GM19099 (cell line): ENCODE measurements around the gene ARIH2.
A peak's percentile ranks its signal among the peaks of the same experiment; 100 is the strongest.

Source experiments
- POLR2A ChIP-seq: IDR thresholded peaks from 3 replicates; pipeline ENCODE4 v1.6.1; 2011; ENCODE audit warnings: low read depth; ENCODE audit not compliant: insufficient read length; ENCODE audit errors: extremely low read depth

ARIH2 gene

DNA sequence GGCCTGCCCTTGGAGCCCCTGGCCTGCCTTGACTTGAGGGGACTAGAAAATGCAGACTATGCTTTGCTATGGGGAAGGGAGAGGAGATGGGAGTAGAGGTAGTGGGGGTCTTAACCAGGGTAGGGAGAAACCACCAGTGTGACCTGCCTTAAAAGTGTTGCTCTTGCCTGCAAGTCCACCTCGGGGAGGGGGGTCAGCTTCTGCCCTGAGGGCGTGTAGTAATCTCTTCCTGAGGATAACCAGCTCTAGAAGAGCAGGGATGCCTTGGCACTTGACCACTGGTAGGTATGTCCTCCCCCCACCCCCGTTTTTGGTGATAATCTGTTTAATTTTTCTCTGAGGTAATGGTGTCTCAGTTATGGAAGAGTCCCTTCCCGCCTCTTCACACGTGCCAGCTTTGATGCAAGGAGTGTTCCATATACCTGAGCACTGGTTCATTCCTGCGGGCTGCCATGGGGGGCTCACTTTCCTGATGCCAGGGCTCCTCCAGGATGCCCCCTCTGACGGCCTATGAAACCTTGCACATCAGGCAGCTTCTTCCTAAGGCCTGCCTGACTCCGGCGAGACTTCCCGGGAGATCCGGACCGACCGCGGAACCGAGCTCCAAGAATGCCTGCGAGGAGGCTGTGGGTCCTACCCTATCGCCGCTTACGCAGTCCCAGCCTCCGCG lies 70.6 kb downstream of the ARIH2 start:
- TF ChIP-seq POLR2A = no peak

DNA sequence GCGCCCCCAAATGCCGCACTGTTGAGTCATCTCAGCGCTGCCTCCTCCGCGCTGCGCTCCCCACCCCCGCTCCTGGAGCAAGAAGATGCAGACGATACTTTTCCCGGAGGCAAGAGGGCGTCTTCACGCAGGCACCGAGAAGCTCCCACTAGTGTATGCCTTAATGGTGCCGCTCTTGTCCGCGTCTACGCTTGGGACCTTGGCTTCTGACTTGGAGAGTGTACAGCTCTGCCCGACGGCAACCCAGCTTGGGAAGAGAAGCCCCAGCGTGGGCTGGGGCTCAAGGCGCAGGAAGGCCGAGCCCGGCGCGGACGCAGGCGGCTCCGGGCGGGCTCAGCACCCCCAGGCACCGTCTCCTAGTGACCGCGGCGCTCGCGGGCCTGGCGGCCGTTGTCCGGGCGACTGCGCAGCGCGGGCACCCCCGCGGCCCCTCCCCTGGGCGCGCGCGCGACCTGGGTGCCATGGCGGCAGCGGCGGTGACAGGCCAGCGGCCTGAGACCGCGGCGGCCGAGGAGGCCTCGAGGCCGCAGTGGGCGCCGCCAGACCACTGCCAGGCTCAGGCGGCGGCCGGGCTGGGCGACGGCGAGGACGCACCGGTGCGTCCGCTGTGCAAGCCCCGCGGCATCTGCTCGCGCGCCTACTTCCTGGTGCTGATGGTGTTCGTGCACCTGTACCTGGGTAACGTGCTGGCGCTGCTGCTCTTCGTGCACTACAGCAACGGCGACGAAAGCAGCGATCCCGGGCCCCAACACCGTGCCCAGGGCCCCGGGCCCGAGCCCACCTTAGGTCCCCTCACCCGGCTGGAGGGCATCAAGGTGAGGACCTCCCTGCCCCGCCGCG lies 71.4 kb downstream of the ARIH2 start, which contains the start of gene P4HTM:
Gene P4HTM (plus strand): TSS at position 446 of the 840 bp plus-strand sequence. CDS start 16 bp downstream, at position 462.
- TF ChIP-seq POLR2A = peak; percentile 28

DNA sequence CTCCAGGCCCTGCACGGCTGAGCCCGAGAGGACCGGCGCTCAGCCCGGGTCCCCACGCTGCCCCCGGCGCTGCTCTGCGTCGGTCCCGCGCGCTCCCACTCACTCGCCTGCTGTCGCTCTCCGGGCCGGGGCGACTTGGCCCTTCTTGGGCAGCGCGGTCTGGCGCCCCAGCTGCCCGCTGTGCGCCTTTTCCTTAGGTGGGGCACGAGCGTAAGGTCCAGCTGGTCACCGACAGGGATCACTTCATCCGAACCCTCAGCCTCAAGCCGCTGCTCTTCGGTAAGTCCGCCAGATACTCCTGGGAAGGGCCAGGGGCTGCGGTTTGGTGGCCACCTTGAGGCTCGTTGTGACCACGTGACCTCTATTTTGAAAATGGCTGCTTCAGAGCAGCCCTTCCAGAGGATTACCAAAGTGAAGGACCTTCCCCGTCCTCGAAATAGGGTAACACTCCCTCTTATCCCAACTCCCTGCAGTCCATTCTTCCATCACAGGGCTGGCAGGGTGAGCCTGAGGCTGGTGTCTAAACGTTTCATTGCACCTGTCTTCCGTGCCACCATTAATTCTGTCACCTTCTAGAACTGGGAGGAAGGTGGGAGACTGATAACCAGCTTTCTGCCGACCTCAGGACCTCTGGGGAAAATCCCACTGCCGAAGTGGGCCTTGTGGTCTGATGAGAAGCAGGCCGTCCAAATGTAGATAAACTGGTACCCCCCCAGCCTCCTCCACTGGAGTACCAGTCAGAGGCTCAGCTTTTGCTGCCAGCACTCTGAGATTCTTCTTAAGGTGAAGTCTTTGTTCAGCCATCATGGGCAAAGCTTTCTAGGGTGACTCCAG lies 72.2 kb downstream of the ARIH2 start:
- peak; percentile 15 for TF ChIP-seq POLR2A

DNA sequence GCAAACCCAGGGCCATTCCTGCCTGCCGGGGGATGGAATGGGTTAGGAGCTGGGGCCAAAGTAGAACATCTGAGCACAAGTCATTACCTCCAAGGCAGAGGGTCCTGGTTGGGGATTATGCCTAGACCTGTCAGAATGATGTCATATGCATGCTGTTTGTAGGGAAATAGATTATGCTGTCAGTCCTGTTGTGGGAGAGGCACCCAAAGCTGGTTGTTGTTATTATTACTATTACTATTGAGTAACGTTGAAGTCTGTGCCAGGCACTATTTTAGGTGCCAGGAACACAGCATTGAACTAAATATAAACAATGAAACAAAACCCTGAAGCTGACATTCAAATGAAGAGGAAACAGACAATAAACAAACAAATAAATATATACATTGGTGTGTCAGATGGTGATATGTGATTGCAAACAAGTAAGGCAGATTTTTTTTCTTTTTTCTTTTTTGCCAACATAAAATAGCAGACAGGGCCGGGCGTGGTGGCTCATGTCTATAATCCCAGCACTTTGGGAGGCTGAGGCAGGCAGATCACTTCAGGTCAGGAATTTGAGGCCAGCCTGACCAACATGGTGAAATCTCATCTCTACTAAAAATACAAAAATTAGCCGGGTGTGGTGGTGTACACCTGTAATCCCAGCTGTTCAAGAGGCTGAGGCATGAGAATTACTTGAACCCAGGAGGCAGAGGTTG lies 73.4 kb downstream of the ARIH2 start:
- TF ChIP-seq POLR2A = no peak

DNA sequence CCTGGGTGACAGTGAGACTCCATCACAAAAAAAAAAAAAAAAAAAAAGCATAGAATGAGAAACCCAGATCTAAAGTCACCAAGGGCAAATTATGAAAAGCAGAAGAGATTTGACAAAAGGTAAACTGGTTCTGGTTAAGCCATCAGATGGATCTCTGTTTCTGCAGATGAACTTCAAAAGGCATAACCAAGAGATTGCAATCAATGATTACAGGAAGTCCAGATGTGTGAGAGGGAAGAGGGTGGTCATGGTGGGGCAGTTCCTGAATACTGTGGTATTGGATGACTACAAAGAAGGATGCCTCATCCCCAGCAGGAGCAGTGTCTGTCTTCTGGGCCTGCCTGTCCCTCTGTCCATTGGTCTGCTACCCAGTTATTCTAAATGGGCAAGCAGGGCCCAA lies 75.2 kb downstream of the ARIH2 start:
- no peak for TF ChIP-seq POLR2A

DNA sequence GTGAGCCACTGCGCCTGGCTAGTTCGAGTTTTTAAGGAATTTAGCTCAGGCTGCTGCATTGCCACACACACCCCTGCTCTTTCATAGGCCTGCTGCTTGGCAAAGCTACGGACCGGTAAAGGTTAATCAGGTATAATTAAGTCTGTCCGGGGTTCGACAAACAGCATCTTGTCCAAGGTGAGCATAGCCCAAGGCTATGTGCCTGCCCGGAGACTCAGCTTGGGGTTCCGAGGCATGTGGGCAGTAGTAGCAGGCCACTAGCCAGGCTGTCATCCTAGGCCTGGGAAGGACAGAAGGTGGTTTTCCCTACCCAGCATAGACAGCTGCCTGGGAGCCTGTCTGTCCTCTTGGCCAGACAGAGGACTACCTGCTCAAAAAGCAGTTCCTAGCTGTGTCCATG lies 78.0 kb downstream of the ARIH2 start:
- TF ChIP-seq POLR2A = no peak

DNA sequence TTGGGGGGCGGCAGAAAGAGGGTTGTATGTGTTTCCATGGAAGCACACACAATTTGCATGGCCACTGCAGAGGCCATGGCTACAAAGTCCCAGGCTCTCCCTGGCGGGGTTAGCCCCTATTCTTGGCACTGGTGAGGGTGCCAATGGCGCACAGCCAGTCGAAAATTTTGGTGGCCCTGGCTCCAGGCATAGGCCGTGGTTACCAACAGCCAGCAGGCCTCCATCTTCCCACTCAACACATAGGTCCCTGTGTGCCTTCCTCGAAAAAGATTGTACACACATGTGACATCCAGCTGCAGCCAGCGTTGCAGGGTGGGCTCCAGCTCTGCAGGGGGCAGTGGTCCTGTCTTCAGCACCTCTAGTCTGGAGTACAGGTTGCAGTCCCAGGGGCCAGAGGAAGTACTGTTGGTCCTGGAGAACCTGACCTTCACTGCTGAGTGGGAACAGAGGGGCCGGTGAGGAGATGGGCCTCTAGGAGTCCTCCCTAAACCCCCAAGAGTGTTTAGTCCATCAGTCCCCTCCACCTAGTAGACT lies 78.5 kb downstream of the ARIH2 start:
- no peak for TF ChIP-seq POLR2A

DNA sequence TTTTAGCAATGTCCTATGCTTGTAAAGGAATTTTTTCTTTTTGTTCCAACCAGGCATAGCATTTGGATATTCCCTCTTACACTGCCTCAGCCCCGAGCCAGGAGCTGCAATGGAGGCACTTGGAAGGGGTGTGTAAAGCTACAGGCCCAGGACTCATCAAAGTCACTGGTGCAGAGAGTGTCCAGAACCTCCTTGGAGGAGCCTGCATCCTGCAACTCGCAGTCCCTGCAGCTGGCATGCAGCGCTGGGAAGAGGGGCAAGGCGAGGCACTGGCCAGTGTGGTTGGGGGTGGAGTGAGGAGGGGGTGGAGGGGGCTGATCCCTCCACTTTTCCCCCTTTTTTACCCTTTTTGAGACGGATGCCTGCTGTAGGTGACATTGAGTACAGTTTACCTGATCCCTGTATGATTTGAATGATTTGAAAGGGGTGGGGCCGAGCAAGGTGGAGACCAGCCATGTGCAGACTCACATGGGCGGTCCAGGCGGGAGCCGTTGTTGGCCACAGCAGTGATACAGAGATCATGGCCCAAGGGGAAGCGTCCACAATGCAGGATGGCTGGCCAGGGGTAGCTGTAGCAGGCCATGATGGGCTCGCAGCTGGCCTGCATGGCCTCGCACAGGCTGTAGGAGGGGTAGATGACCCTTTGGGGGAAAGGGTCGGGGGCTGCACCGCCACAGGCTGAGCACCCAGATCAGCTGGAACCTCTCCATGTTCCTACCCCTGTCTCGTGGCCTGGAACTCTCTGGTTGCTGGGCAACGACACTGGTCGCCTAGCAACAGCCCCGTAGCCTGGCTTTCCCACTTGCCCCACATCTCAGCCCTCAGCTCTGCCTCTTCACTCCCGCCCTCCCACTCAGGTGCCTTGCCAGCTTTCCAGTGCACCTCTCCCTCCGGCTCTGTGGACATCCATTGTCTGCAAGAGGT lies 79.3 kb downstream of the ARIH2 start:
- TF ChIP-seq POLR2A = no peak

DNA sequence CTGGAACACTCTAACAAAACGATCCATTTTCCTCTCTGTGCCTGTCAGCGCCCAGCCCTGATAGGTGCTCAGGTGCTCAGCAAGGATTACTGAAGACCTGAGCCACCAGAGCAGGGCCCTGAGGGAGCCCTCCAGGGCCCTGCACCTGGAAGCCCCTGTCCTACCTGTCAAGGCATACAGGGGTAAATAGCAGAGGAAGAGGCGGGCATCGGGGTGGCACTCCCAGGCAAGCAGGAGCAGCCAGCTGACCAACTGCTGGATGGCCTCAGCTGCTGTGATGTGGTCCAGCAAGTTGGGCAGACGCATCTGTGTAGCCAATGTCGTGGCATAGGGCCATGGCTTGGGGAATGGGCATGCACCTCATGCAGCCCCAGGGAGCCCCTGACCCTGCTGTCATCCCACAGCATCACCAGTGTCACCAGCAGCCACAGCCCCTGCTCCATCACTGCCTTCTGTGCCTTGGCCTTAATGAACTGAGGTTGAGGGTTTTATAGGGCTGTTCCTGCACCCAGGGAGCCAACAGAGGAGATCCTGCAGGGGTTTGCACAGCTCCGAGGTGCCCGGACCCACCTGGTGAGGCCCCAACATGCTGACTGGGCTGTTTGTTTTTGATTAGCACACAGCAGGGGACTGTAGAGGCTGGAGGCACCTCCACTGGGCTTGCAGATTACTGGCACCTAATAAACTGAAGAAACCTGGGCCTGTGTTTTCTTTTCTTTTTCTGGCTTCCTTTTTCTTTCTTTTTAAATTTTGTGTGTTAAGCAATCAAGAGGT lies 80.6 kb downstream of the ARIH2 start:
- TF ChIP-seq POLR2A = no peak

DNA sequence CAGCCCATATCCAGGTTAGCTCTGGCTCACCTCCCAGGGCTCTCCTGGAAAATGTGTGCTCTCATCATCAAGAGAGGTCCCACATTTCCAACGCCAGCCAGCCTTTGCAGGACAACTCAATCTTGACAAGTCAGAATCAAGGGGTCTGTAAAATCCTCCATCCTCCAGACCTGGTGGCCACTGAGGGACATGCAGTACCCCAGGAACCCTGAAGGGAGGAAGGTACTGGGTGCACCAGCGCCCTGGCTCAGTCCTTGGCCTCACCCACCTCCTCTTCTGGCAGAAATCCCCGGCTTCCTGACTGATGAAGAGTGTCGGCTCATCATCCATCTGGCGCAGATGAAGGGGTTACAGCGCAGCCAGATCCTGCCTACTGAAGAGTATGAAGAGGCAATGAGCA lies 82.5 kb downstream of the ARIH2 start:
- no peak for TF ChIP-seq POLR2A

DNA sequence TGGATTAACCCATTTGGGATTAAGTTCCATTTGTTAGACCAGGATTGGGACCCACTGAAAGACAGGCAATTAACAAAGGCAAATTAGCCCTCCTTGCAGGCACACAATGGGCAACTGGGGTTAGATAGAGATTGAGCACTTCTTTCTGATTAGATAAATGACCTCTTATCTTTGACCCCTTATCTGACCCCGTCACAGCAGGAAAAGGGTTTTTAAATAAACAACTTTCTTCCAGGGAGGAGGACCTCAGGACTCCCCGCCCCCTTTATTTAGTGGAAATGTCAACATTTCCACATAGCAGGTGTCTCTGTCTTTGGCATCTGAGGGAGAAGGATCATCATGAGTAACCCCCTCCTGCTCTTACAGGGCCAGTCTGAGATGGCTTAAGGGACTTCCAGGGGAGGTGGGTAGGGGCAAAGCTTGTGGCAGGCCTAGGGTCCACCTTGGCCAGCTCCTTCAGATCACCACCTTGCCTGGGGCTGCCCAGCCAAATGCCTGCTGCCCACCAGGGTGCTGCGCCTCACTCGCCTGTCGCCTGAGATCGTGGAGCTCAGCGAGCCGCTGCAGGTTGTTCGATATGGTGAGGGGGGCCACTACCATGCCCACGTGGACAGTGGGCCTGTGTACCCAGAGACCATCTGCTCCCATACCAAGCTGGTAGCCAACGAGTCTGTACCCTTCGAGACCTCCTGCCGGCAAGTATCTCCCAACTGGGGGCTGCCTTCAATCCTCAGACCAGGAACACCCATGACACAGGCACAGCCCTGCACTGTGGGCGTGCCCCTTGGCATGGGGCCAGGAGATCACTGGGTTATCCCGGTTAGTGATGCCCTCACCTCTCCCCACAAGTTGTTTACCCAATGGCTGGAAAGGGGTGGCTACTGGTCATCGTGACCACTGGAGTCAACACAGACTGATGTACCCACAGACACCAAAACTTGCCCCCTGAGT lies 86.0 kb downstream of the ARIH2 start:
- TF ChIP-seq POLR2A = no peak

DNA sequence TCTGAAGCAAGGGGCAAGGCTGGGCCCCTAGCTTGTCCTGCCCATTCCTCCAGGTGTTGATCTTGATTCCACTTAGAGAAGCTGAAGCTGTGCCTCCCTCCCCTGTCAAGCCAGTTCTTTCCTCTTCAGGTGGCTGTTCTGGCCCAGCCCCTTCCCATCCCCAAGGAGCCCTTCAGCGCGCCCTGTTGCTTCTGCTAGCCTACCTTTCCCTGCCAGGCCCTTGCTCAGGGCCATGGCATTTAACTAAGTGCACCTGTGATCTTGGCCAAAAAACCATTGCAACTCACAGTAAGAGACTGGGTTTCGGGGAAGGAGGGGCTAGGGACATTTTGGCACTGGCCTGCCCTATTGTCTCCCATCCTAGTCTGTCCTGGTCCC lies 86.7 kb downstream of the ARIH2 start:
- no peak for TF ChIP-seq POLR2A
